GM21576 (cell line): ENCODE measurements around the gene CD83.

ENCODE experiments used
- ATAC-seq: cut with Tn5 transposase; IDR thresholded peaks from one replicate; pipeline ENCODE4 v1.9.1; 2021; ENCODE audit warnings: mild to moderate bottlenecking, moderate library complexity; ENCODE audit not compliant: unreplicated experiment

Gene CD83

DNA sequence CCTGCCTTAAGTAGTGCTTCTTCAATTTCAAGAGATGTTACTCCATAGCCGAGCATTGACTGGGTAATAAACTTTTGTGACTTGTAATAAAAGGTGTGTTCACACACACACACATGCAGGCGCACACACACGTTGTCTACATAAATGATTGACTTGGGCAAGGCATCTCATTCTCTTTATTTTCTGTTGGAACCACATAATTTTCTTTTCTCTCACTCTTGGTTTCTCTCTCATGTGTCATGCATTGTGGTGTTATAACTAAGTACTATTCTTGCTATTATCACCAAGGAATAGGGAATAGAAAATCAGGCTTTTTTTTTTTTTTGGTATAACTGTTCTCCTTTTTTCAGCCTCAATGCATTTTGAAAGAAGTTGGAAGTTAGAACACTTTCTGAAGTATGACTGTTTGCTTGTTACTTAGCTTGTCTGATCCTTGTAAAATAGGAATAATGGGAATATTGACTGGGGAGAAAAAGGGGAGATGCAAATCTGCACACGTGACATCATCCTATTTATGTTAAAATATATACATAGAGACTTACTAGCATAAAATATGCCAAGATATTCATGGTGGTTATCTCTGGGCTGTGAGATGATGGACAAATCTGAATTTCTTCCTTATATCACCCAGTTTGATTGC is 26.1 kb upstream of the CD83 start:
- ATAC-seq, result no peak

GRCh38 chr6:14092316-14092715 is 25.3 kb upstream of the CD83 start:
- no peak for ATAC-seq

DNA sequence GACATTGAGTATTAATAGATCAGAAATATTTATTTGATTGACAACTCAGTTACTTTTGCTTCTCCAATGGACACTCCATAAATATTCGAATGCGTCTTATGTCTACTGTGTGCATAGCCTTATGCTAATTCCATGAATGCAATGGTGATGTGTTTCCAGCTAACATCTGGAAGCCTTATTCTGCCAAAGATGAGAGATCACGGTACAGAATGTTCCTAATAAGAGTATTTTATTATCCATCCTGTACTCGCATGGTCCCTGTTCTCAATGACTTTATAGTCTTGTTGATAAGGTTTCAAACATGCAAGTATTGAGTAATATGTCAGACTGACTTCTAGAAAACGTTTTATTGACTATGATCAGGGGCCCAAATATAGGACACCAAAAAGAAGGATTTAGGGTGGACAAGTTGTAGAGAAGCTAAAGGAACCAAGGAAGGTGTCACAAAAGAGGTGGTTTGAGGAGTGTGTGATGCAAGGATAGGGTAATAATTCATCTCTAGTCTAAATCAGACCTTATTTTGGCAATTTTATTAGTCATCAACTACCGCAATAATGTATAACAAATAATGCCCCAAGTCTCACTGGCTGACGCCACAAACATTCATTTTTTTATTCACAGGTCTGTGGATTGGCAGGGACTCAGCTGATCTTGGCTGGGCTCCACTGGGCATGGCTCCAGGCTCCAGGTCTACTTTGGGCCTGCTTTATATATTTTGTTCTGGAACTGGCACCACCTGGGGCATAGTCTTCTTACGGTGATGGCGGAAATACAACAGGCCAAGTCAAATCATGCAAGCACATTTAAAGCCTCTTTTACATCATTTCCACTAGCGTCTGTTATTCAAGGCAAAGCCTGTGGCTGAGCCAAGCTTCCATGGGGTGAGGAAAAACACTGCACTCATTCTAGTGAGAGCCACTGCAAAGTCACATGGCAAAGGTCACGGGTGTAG is 24.5 kb upstream of the CD83 start:
- no peak for ATAC-seq

DNA sequence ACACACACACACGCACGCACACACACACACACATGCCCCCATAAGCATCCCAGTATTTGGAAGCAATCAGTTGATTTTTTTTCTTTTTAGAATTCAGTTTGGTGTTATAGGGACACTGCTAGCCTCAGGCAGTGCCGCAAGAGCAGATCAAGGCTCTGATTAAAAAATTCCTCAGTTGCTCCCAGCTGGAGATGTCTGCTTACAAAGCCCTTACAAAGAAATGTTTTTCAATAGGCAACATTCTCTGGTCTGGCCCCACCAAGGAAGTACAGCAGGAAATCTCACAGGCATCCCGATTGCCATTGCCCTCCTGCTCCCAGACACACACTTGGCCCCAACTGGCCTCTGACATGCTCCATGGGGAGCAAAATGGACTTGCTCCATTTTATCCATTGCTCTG is 22.9 kb upstream of the CD83 start:
- ATAC-seq, result no peak

GRCh38 chr6:14095437-14095836 is 22.1 kb upstream of the CD83 start:
- ATAC-seq, result peak; percentile 48

GRCh38 chr6:14100138-14100537 is 17.4 kb upstream of the CD83 start:
- no peak for ATAC-seq

GRCh38 chr6:14100966-14101365 is 16.6 kb upstream of the CD83 start:
- ATAC-seq, result no peak

DNA sequence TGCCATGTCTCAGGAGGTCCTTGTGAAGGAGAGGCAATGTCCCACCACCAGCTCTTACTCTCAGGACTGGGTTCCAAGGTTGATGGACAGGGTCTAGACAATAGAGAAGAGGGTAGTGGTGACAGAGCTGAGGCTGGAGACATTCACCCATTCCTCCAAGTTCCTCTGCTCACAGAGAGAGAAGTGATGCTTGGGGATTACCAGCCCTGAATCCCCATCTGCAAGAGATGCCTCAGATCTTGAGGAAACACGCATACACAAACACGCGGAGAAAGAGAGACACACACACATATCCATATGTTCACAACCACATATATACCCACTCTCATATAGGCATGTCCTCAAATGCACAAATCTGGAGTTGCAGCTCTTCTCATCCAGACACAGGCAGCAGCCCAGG is 15.2 kb upstream of the CD83 start:
- ATAC-seq, result no peak

- no peak for ATAC-seq
These were observed 12.0 kb upstream of the CD83 start for GRCh38 chr6:14105547-14105946.

DNA sequence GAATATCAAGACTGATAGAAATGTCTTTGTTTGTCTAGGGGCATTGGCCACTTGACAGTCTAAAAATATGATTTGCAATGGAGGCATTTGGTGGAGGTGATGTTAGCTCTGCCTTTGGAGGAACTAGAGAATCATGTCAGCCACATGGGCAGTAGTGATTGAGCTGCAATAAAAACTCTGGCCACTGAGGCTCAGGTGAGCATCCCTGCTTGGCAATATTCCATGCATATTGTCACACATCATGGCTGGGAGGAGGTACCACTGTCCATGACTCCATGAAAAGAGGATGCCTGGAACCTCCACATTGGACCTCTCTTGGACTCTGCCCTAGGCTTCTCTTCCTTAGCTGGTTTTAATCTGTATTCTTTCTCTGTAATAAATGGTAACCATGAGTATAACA is 10.6 kb upstream of the CD83 start:
- no peak for ATAC-seq

- ATAC-seq, result no peak
These were observed 9.7 kb upstream of the CD83 start for GRCh38 chr6:14107711-14108494.

DNA sequence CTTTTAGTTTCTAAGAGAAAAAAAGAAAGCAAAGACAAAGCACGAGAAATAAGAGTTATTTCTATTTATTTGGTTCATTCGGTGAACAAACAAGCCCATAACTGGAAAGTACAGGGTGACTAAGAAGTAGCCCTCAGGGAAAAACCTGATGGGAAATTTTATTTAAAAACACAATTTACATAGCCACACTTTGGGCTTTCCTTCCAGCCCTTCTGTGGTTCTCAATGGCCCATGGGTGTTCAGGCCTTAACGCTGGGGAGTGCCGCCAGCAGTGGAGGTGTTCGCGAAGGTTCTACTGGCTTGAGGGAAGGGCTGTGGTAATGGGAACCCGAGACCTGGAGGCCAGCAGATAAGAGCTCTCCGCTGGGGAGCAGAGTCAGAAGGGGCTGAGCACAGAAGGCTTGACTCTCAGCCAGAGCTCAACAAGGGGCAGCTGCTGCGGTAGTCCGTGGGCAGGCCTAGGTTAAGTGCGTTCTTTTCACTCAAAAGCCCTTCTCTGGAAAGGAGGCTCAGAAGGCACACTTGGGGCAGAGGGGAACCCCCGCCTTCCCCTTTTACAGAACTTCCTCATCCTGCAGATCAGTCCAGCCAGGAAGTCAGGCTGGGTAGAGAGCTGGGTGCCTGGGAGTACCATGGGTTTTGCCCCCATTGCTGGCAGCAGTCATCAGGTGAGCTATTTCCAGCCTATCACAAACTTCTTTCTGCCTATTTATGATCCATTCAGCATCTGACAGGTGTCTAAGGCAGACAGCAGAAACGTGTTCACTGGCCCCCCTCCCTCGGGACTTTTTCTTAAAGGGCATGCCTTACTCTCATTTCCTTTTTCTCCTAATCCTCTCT is 8.8 kb upstream of the CD83 start:
- ATAC-seq, result peak; percentile 71

DNA sequence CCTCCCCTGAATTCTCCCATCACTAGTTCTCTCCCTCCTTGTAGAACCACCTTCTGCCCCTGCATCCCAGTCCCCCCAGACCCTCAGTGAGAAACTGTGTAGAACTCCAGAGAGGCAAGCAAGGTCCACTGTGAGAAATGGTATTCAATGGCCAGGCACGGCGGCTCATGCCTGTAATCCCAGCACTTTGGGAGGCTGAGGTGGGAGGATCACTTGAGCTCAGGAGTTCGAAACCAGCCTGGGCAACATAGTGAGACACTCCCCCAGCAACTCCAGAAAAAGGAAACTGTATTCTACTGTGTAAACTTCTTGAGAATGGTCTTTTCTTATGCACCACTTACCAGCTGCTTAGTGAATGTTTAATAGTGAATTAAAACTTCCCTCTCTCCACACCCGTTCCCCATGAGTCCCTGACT is 8.2 kb upstream of the CD83 start:
- ATAC-seq, result peak; percentile 2

- peak; percentile 50 for ATAC-seq
These were observed 7.4 kb upstream of the CD83 start for GRCh38 chr6:14110001-14110818.

- ATAC-seq, result no peak
These were observed 3.6 kb upstream of the CD83 start for GRCh38 chr6:14113976-14114375.

DNA sequence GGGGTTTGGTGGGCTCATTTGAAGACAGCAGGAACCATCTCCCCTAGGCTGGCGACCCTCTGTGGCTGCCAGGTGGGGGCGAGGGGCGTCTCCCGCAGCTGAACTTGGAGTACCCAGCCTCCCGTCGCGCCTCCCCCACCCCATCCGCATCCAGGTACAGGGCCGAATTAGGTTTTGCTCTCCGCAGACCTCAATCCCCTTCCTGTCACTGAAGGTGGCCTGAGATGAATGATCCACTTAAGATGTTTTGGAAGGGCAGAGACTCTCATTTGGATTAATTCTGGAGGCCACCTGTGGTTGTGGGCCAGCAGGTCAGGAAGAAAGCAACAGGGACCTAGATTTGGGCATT is 493 bp downstream of the CD83 start:
- ATAC-seq, result no peak

GRCh38 chr6:14118446-14118845 is 874 bp downstream of the CD83 start:
- ATAC-seq, result no peak

DNA sequence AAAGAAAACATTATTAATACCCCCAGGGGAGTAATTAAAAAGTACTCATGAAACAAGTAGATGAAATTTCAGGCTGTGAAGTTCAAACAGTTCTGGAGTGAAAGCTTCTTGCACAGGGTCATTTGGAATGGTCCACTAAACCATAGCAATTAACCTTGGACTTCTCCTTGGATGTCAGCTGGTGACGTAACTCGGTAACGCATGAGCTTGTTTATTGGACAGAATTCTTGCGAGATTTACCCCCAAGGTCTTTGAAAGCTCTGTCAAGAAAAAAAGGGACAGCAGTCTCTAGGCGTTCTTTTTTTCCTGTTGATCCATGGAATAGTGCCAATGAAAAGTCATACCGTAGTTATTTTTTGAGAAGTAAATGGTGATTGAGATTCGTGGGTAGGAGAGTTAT is 2.2 kb downstream of the CD83 start:
- ATAC-seq, result no peak

DNA sequence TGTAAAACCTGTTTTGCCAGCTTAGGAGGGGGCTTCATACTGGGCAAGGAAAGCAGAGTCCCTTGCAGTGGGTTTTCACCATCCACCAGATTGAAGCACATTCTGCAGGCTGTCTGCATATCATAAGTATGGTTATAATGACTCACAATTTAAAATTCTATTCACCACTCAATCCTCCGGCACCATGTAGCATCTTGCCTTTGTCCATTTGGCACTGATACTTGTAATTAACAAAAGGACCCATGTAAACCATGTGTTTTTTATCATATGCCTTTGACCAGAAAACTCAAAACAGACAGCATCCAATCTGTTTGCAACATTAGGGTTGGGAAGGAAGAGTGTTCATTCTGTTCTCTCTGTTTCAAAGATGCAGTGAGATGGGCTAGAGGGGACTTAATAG is 3.0 kb downstream of the CD83 start:
- no peak for ATAC-seq

- ATAC-seq, result peak; percentile 67
These were observed 4.4 kb downstream of the CD83 start for GRCh38 chr6:14121936-14122344.
